Central memory CD4-positive, alpha-beta T cell (primary cell): ENCODE results near the gene SERTAD2.

ENCODE experiments used
- DNase-seq: peaks from one replicate; pipeline ENCODE4 v3.0.0; 2022

Gene SERTAD2

DNA sequence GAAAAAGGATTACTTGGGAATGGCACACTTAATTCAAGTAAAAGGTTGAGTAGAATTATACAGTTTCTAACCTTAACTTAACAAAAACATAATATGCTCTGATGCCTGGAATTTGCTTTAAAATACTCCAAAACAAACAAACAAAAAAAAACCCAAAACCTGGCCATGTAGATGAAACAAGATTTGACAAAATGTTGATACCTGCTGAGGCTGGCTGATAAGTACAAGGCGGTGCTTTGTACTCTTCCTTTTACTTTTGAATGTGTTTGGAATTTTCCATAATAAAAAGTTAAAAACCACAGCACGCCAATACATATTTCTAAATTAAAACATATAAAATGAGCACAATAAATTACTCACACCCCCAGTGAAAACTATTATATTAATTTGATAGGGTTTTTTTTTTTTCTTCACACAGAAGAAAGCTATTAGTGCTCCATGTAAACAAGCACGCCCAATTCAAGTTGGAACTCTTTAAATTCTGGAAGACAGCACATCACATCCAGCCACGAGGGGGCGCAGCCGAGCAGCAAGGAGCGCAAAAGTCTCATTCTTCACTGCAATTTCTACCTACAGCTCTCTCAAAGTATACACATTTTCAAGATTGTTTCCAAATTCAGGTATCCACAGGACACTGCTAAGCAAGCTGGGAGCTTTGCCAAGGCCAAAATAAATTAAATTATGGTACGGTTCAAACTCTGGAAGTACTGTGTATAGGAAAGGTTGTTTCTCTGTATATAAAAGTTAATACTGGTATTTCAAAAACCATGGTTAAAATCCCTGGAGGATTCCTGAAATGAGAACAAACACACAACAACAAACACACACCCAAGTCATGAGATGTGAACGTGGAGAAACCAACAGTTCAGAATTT is 7.5 kb downstream of the SERTAD2 start:
- peak; percentile 75 for DNase-seq

DNA sequence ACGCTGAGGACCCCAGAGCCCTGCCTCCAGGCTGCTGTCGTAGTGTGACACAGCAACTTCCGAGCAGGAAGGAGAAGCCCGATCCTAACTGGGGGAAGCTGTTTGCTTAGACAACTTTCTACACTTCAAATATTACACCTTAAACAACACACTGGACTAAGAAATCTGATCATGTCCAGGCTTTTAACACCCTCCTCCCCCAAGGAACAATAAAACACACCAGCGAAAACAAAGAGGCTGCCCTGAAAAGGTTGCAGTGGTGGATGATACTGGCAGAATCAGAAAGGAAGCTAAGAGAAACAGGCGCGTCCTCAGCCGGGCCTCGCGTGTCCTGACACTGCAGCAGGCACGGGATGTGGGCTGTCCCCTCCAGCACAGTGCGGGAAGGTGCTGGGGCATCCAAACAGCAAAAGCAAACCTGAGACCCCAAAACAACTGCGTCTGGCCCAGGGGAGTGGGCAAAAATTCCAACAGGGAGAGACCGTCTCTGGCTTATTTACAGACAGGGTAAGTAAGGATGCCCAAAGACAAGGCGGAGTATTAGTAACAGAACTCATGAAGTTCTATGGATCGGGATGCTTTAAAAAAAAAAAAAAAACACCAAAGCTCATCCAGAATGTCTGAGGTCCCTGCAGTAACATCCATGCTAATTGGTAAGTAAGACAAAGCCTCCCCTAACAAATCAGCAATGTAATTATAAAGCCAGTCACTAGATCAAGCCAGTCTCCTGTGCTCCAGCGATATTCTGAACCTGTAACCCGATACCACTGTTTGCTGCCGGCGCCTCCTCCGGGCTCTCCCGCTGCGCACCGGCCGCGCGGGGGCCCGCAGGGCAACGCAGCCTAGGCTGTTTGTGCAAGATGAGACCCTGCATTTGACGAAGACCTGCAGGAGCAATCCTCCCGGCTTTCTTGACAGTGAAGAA is 9.0 kb downstream of the SERTAD2 start:
- peak; percentile 28 for DNase-seq

DNA sequence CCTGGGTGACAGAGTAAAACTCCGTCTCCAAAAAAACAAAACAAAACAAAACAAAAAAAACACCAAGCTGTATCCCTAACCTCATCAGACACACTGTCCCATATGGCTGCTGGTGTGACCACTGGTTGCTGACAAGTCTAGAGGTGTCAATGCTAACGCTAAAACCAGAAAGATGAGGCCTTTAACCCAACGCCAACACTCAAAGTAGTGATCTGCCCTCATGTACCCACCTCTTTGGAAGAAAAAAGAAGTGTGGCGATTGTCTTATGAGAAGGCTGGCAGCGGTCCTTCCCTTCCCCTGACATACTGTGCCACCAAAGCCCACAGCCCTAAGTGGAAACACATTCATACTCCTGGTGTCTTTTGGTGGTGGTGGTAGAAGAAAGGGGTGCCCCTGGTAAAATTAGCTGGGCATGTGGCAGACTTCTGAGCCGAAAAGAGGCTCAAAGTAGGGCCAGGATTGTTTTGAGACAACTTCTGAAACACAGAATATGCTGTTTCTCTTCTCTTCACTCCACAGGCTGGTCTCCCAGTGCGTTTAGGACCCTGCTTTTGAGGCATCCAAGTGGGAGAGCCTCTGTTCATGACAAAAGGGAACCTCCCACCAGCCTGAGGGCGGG is 9.8 kb downstream of the SERTAD2 start:
- no peak for DNase-seq

DNA sequence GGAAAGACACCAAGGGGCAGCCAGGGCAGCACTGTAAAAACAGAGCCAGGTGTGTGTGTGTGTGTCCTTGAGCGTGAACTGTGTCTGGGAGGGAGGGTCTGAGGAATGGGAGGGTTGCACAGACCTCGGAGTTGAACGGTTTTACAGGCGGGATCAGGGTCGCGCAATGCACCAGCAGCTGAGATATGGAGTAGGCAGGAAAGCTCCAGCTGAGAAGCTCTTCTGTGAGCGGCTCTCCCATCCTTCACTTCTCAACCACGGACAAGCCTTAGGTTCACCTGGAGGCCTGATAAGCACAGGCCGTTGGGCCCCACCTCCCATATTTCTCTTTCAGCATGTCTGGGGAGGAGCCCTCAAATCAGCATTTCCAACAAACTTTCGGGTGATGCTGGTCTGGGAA is 12.1 kb downstream of the SERTAD2 start:
- DNase-seq = no peak

DNA sequence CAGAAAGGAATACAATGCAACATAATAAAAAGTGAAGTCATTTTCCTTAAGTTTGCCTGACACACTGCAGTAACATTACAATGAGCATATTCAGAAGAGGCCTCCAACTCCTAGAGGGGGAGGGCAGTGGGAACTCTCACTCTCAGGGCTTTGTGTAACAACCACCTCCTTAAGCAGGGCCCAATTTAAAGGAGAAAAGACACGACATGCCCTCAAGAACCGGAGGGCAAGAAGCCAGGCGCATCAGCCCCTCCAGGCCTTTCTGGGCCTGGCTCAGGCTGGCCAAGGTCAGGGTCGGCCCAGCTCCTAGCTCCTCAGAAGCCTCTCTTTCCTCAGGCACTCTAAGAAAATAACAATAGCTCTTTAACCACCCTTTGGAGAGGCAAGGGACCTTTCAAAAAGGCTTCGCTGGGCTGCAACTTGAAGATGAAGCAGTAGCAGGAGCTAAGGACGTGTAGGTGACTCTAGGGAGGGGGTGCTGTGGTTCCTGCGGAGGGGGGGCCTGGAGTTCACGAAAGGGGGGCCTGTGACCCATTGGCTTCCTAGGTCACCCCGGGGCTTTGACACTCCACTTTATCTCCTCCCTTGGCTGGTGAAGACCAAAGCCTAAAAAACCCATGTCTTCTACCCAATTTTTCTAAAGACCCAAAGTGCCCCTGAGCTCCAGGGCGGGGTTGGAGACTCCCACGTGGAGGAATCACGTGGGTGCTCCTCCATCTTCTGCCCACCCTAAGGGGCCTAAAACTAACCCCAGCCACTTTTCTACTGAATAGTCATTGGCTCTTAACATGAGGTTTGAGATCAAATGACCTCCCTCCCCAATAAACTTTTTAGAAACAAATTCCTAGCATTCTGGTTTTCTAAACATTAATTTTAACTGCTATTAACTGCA is 13.3 kb downstream of the SERTAD2 start:
- no peak for DNase-seq

DNA sequence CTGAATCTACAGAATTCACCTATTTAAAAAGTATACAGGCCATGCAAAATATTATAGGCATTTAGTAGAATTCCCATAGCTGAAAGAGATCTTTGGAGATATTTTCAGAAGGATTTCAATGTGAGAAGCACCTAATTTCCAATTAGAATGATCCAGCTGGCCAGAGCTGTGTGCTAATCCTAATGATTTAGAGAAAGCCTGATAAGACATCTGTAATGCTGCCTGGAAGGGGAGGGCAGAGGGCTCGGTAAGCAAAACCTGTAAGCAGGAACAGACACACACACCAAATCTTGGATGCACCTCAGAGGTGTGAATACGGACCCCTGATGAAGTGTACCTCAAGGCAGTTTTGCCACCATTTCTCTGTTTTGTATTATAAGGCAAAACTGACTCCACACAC is 14.0 kb downstream of the SERTAD2 start:
- DNase-seq = no peak

DNA sequence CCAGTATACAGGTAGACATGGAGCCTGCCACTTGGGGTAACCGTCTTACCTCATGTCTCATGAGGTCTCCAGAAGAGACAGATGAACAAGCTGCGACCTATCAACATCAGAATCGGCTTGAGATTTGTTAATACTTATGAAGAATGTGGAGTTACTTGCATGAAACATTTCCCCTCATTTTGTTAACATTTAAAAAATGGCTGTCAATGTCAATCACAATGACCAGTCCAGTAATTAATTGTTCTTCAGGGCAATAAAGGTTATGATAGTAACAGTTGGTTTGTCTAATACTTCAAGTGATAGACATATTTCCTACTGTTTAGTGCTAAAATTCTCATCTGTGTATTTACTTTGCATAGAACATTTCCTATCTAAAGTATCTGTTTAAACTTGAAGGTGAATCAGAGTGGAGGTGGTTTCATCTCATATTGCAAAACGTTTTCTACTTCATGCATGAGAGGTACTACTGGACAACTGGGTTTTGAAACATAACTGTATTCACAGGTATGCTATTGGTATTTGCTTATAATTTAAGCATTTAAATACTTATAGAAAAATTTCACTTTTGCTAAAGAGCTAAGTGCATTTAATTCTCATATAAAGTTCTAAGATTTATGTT is 15.1 kb downstream of the SERTAD2 start:
- DNase-seq = no peak

DNA sequence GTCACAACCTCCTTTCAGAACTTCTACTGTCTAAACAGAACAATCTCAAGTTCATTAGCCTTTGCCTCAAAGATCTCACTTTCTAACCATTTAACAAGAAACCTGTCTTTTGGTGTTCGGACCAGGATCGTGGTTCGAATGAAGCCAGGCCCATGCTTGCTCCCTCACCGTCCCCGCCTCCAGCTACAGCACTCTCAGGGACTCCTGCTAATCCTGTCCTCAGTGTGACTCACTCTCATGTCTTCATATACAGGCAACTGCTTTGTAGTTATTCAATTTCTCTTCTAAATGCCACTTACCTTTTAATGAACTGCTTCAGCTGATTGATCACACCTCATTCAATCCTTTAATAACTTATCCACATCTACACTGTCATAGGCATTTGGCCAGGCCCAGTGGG is 15.8 kb downstream of the SERTAD2 start:
- no peak for DNase-seq

DNA sequence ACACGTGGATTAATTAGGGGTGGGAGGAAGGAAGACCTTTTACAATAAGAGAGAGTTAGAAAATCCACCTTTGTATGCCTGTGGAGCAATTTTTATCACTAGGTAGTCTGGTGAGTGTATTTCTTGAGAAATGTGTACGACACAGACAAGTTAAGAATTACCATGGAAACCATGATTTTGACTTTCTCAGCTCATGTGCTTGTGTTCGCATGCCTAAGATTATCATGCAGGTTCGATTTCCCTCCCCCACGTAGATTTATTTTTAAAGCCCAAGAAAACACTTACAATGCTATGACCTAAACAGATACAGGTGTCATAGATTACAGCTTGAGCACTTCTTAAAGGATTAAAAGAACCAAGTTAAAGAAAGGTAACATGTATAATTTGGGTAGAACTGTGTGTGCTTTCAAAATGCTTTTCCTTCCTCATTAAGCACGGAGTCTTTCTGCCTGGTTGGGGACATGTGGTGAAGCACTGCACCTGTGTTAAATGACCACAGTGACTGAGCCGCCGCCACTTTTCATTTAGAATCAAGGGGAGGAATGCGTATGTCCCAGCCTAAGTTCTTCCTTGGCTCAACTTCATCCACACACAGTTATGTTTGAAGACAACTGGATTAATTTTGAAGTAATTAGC is 16.6 kb downstream of the SERTAD2 start:
- DNase-seq = no peak

DNA sequence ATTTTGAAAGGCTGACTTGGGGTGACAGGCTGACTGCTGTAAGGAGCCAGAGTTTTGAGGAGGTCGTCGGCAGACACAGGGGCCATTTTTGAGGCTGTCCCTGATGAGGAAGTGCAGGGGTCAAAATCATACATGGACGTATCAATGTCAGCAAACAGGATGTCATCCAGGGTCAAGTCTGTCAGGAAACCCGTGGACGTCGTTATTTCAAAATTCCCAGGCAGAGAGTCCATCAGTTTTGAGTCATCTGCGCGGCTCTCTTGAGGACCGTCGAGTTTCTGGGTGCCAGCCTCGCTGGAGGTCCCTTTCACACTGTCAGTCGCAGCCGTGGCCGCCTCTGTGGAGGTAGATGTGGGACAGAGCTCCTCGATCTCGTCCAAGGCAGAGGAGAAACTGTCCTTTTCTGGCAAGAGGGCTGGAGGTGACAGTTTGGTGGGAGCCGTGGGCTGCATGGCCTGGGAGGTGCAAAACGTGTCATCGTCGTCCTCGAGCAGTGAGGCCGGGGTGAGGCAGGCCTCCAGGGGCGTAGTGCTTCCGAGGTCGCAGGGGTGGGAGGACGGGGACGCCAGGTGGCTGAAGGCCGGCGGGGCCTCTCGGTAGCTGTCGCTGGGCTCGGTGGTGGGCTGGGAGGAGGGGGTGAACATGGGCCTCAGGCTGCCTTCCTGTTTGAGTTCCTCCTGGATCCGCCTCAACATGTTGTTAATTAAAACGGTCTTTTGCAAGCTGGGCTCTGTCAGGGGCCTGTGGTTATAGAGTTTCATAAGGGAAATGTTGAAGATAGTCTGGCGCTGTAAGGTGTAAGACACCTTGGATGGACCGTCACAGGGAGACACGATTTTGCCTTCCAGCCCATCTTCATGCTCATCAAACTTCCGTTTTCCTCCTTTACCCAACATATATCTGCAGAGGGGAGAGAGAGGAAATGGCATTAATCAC is 17.5 kb downstream of the SERTAD2 start:
- no peak for DNase-seq

DNA sequence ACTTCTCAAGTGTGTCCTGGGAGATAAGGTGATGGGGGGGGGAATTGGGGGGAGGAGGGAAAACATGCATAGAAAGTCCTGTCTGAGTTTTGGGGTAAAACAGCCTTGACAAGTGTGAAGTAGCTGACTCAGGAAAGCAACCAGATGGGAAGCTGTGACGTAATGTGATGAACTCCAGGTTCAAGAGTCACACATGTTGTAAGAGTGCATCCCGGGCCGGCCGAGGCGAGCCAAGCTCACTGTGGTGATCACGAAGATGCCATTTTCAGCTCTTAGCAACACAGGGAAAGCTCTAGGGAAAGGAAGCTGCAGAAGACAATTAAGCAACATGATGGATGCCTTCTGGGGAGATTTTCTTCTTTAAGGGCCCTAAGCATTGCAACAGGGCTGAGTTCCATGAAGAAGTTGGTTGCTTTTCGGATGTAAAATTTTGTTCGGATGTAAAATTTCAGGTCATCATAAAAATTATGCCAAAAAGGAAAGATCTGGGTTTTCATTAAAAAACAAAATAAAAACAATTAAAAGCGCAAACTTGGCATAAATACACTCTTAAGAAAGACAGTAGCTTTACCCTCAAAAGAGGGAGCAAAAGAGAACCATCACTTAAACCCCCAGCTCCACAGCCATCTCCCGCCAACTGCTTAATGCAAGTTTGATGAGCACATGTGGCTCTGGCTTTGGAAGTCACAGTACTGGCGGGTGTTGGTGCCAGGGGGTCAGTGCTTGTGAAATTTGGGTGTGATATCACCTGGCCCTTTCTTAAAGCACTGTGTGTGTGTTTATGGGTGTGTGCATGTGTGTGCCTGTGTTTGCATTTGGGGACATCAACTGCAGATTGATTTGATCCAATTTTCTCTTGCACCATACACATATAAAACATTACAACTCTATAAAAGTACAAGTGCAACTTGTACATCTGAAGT is 19.1 kb downstream of the SERTAD2 start:
- no peak for DNase-seq

DNA sequence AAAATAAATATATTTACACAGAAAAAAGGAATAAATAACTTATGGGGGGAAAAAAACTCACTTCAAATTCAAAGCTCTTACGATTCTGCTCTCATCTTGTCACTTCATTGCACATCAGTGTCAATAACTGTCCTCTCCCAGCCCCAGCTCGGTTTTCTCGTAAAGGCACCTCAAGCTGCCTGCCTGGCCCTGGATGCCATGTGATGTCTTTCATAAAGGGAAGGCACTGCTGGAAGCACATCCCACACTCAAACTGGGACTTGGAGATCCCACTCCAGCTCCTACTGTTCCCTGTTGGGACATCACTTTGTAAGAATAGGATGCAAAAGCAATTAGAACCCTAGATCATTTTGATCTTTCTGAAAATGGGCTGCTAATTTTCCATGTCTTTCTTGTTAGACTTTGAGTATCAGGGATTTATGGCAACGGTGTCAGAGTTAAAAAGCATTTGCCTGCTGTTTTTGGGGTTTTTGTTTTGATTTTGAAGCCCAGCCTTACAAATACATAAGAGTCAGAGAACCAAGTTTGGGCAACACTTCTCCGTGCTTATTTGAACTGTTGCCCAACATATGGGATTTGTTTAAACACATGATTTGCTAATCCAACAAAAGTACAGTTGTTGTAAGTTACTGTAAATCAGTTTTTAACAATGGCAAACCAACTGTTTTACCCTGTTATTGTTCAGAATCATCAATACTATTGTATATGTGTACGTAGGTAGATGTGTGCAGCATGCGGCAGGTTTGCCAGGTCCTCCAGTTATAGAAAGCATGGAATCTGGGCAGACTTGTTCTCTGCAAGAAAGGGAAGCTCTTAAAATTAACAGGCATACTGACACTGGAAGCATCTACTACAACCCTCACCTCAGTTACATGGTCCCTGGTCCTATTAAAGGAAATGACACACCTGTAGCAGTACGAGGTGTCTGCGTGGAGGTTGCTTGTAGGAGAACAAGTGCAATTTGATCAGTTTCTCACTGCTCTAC is 20.6 kb downstream of the SERTAD2 start:
- no peak for DNase-seq

DNA sequence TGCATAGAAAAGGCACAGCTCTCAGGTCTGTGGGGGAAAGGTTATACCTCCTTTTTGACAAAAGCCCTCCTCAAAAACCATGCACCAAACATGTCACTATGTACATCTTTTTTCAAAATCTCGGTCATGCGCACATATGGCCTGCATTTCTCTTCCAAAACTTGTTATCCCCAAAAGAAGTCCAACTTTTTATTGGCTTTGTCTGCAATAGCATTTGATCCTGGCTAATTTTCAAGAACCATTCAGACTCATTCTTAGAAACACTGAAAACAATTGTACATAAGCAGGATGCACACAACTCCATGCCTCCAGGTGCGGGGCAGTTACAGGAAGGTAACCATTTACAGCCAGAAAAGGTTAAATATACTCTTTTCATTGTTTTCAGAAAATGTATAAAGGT is 21.9 kb downstream of the SERTAD2 start:
- no peak for DNase-seq

DNA sequence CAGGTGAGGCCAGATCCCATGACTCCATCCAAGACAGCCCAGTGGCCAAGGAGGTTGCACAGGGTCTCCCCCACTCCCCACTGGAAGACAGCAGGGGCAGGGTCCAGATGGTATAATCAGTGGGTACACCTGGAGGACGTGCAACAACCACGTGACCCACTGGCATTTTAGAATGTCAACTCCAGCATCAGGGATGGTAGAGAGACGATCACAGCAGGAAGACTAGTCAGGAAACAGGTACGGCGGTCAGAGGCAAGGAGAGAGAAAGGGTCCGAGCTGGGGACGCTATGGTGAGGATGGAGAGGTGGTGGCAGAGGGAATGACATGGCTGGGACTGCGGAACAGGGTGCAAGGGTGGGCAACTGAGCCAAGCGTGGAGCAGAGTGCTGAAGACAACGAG is 23.0 kb downstream of the SERTAD2 start:
- DNase-seq = no peak

DNA sequence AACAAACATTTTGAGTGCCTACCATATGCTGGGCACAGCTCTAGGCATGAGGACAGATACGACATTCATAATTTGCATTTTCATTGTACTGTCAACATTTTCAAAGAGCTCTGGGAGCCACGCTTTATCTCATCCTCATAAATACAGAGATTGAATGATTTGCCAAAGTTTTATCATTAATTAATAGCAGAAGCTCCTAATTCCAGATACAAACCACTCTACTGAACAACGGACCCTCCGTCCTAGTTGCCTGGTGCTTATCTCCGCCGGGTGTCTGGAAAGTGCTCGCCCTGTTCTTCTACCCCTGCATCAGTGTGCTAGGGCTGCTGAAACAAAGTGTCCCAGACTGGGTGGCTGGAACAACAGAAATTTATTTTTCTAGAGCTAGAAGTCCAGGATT is 23.8 kb downstream of the SERTAD2 start:
- DNase-seq = no peak

DNA sequence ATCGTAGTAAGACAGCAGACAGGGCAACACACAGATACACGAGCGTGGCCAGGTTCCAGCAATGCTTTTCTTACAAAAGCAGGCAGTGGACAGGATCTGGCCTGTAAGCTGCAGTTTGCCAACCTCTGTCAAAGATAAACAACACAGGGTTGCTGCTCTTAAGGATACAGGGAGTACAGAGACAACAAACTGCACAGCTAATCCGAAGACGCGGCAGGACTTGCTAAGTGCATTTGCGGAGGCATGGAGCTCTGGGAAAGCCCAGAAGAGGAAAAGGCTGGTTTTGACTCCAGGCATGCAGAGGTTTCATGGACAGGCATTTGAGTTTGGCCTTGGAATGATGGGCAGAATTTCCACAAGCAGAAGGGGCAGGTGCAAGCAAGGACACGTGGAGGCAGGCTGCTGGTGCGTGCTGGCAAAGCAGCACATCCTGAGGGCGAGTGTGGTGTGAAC is 24.4 kb downstream of the SERTAD2 start:
- DNase-seq = no peak
